DMS79 treated with DMSO at 0.1 percent for 48 hours (cell line): ENCODE data around the gene PATE1.

Experiments used
- DNase-seq: peaks from one replicate; lab custom pipeline; 2025; lab: John Stamatoyannopoulos, UW

Gene PATE1

GRCh38 chr11:125790825-125791224 is 44.7 kb downstream of the PATE1 start:
- no peak for DNase-seq

GRCh38 chr11:125797641-125798040 is 51.6 kb downstream of the PATE1 start:
- DNase-seq, result no peak
